ENCODE results near the gene TIAL1.
"Not testable (repeated sequence)": the region's sequence is repeated elsewhere in the genome, so short reads cannot be mapped to it uniquely, and the experiment has no call there.

The TIAL1 gene

DNA sequence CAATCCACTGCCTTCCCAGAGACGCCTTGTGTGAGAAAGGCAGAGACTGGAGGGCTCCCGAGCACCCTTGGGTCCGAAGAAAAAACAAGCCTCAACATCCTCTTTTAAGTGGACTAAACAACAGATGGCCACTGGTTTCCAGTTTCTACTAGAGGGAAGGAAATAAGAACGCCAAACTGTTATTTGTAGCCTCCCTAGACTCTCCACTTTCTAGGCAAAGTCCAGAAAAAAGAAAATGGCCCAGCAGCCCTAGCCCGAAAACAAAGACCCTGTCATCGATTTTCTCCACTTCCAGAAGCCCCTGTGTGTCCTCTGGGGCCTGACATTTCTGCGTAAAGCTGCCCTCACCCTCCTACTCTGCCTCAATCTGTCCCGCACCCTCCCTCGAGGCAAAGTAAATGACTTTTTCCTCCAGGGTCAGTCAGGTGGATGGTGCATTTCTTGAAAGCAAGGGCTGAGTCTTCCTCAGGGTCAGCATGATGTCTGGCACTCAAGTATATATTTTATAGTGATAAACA is 60.2 kb downstream of the TIAL1 start:
- no peak for DNase-seq (ENCODE audit: low read depth)
- TF ChIP-seq, protein P1, sequence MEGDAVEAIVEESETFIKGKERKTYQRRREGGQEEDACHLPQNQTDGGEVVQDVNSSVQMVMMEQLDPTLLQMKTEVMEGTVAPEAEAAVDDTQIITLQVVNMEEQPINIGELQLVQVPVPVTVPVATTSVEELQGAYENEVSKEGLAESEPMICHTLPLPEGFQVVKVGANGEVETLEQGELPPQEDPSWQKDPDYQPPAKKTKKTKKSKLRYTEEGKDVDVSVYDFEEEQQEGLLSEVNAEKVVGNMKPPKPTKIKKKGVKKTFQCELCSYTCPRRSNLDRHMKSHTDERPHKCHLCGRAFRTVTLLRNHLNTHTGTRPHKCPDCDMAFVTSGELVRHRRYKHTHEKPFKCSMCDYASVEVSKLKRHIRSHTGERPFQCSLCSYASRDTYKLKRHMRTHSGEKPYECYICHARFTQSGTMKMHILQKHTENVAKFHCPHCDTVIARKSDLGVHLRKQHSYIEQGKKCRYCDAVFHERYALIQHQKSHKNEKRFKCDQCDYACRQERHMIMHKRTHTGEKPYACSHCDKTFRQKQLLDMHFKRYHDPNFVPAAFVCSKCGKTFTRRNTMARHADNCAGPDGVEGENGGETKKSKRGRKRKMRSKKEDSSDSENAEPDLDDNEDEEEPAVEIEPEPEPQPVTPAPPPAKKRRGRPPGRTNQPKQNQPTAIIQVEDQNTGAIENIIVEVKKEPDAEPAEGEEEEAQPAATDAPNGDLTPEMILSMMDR (conservative IDR thresholded peaks at IDR 0.05; ENCODE audit: low read depth, low read length), result no peak
- no peak overlapping the region for H3K4me3 ChIP-seq (ENCODE audit: low read length)

DNA sequence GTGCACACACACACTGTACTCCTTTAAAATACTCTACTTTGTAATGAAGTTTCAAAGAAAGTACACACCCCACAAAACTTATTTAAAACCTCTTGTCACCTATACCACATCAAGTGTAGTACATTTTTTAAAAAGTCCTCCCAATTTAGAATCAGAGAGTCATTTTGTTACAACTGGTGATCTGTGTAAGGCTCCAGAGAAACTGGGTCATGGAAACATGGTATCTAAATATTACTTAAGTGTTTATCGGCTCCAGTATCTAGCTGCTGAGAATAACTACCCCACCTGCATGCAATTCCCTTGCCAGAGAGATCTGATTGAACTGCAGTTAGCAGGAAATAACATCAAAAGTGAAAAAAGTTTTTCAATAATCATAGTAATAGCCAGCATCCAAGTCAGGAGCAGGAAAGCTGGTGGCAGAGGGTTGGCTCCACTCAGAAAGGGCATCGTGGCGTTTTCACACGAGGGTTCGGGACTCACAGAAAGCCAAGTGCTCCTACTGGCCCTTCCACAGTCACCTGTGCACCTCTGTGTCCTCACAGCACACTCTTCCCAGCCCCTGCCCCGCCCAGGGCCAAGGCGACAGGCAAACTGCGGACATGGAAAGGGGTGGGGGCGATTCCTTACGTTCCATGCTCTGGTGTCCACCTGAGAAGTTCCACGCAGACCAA is 60.8 kb downstream of the TIAL1 start:
- TF ChIP-seq, protein P1 (conservative IDR thresholded peaks at IDR 0.05; ENCODE audit: low read depth, low read length), result no peak
- H3K4me3 ChIP-seq (ENCODE audit: low read length), result no peak overlapping the region
- DNase-seq (ENCODE audit: low read depth), result no peak

DNA sequence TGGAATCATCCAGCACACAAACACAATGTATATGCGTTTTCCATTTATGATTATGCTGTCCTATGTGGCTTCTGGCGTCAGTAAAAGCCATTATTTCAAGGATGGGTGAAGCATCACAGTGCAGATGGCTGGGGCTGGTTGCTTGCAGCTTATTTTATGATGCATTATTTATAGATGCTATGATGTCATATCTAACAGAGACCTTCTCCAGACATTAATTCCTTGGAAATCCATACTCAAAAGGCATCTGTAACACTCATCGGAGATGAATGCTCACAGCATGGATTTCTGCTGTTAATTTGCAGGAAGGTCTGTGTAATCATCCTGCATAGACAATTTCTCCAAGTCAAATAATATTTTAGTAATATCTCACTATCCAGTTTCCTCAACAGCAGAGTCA is 61.5 kb downstream of the TIAL1 start:
- TF ChIP-seq, protein P1 (conservative IDR thresholded peaks at IDR 0.05; ENCODE audit: low read depth, low read length), result no peak
- no peak for DNase-seq (ENCODE audit: low read depth)
- H3K4me3 ChIP-seq (ENCODE audit: low read length), result no peak overlapping the region

DNA sequence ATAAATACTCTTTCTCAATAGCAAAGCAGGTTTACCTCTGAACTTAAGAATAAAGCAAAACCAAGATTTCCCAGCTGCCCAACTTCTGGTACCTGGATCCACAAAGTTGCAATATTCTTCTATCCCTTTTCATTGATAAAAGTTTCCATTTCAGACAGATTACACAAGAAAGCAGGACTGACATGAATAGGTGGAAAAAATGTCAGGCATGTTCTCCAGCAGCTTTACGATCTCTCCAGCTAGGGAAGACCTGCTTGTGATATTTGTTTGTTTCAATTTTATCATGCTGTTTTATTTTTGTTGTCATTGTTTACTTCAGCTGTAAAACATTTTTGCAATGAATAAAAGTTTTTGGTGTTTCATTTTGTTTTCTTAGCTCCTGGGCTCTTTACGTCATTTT is 63.3 kb downstream of the TIAL1 start:
- DNase-seq (ENCODE audit: low read depth), result no peak
- no peak overlapping the region for H3K4me3 ChIP-seq (ENCODE audit: low read length)
- TF ChIP-seq, protein P1 (conservative IDR thresholded peaks at IDR 0.05; ENCODE audit: low read depth, low read length), result no peak

DNA sequence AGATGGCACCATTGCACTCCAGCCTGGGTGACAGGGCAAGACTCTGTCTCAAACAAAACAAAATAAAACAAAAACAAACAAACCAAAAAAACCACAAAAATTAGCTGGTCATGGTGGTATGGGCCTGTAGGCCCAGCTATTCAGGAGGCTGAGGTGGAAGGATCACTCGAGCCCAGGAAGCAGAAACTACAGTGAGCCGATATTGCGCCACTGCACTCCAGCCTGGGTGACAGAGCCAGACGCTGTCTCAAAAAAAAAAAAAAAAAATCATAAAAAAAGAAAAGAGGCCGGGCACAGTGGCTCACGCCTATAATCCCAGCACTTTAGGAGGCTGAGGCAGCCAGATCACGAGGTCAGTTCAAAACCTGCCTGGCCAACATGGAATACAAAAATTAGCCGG is 64.0 kb downstream of the TIAL1 start:
- not testable (repeated sequence) for H3K4me3 ChIP-seq (ENCODE audit: low read length); DNase-seq (ENCODE audit: low read depth)

DNA sequence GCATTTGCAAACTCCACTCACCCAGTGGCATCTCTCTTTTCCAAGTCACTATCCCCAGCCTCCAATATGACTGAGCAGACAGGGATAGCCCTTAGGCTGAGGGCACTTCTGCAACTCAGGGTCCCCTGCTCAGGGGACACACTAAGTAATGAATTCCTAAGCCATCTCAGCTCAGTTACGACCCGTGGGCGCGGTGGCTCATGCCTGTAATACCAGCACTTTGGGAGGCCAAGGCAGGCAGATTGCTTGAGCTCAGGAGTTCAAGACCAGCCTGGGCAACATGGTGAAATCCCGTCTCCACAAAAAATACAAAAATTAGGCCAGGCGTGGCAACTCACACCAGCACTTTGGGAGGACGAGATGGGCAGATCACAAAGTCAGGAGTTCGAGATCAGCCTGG is 64.5 kb downstream of the TIAL1 start:
- not testable (repeated sequence) for H3K4me3 ChIP-seq (ENCODE audit: low read length); DNase-seq (ENCODE audit: low read depth)

DNA sequence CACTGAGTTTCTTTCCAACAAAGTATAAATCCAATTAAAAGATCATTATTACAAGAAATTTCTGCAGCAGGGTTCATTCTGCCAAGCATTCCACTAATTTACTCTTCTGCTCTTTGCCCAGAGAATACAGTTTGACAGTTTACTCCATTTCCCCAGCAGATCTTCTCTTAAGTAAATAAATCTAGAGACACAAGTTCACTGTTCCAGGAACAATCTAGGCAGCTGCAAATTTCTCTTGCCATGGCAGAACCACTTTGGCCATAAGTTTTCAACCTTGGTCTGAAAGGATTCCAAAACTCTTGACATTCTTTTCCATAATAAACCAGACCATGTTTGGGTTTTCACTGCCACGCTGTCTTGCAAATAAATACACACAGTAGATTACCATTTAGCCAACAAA is 65.7 kb downstream of the TIAL1 start:
- TF ChIP-seq, protein P1 (conservative IDR thresholded peaks at IDR 0.05; ENCODE audit: low read depth, low read length), result no peak
- DNase-seq (ENCODE audit: low read depth), result no peak

DNA sequence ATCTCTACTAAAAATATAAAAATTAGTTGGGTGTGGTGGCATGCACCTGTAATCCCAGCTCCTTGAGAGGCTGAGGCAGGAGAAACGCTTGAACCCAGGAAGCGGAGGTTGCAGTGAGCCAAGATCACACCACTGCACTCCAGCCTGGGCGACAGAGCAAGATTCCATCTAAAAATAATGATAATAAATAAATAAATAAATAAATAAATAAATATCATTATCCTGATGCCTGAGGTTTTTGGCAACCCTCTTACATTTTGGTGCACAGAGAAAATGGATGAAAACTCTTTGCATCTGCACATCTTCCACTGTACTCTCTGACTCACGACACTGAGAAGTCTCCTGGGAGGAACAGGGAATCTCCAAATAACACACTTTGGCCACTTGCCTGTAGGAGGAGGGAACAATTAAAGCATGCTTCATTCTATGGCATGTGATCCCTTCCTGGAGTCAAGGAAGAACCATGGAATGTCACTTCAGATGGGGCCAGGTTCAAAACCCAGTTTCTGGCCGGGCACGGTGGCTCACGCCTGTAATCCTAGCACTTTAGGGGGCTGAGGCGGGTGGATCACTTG is 68.0 kb downstream of the TIAL1 start:
- DNase-seq (ENCODE audit: low read depth), result not testable (repeated sequence)

More for the DNA sequence above, 65.7 kb downstream of the TIAL1 start:
- H3K4me3 ChIP-seq (ENCODE audit: low read length), result no peak overlapping the region

More for the DNA sequence above, 68.0 kb downstream of the TIAL1 start:
- H3K4me3 ChIP-seq (ENCODE audit: low read length), result not testable (repeated sequence)

Data from retinal pigment epithelial cell (primary cell).